GM08714 (cell line): ENCODE data around the gene WBP11.

Experiments
- H3K4me3 ChIP-seq: fragments of 200-500 bp; sonication (Bioruptor generic); 2 replicates; pipeline ENCODE4 v1.5.1; 2014; ENCODE audit warnings: mild to moderate bottlenecking, low read length, inconsistent platforms
- ZNF274 ChIP-seq: IDR thresholded peaks from 2 replicates; pipeline ENCODE4 v1.6.1; 2012; ENCODE audit warnings: mild to moderate bottlenecking, low read depth, low read length

WBP11 gene

DNA sequence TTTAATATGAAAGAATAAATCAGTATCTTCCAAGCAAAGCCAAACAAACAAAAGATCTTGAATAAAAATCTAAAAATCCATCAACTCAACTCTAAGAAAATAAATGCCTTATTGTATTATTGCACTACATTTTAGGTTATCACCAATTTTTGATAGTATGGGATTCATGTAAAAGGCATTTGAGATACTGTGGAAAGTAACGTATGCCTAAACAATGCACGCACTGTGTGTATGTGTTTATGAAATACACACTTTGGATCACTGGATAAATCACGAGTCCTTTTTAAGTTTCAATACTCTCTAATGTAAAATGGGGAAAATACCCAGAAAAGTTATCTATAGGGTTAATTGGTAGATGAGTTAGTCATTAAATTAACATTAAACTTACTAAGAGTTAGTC is 17.7 kb downstream of the WBP11 start:
- TF ChIP-seq ZNF274: no peak
- no peak overlapping the region for H3K4me3 ChIP-seq

DNA sequence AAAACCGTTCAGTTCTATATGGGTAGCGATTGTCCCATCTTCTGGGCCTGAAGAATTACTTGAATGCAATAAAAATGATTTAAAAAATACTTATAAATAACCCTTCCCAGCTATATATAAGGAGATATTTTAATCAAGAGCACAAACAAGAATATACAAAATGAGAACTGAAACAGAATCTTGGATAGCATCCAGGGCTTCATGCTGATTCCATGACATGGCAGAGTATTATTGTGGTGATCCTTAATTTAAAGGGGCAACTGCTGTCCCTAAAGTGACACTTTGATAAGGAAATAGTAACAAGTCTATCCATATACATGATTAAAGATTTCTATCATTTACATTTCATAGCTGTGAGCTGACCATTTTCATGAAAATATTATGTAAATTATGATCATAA is 18.8 kb downstream of the WBP11 start:
- TF ChIP-seq ZNF274: no peak
- no peak overlapping the region for H3K4me3 ChIP-seq

DNA sequence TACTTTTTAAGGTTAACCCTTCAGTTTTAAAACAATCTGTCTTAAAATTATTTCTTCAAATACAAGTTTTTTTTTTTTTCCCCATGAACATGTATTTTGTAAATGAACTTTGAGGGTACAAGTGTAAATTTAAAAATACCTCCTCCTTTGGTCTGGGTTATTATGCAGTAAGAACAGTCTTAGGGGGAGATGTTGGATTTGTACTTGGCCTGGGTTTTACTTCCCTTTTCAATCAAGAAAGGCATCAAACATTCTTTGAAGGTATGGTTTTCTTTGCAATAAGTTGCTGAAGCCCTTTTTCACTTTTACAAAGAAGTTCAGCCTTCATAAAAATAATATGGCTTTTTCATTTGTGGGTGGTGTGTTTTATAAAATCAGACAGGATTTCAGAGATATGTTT is 20.5 kb downstream of the WBP11 start:
- H3K4me3 ChIP-seq: no peak overlapping the region
- TF ChIP-seq ZNF274: no peak

DNA sequence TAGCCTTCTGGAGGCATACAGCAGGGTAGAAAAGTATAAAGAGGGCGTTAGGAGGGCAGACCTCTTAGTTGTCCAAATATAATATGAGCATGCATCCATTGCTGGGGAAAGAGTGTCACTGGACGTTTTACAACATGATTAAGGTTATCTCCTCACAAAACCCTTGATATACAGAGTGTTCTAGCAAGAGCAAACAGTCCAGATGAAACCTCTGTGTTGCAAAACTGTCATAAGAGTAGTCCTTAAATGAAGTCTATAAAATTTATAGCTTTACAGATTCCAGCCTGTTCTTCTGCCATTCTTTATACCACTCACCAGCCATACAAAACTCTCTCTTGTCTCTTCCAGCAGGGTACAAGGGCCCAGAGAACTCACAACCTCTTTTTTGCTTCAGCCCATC is 21.7 kb downstream of the WBP11 start:
- no peak for TF ChIP-seq ZNF274
- H3K4me3 ChIP-seq: no peak overlapping the region

DNA sequence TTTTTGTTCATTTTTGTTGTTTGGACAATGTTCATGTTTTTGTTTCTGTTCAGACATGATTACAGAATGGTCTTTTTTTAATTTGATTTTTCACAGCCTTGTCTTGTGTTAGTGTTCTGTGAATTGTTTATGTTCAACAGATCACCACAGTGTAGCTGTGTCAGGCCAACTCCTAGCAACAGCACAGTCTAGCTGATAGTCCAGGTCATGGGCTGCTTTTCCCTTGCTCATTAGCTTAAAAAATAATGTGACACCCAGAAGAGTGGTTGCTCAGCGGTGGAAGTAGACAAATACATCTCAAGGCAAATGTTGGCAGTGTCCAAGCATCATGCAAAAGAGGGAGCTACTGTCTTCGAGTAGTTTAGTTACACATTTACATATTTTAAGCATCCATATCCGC is 22.4 kb downstream of the WBP11 start:
- no peak for TF ChIP-seq ZNF274
- no peak overlapping the region for H3K4me3 ChIP-seq

DNA sequence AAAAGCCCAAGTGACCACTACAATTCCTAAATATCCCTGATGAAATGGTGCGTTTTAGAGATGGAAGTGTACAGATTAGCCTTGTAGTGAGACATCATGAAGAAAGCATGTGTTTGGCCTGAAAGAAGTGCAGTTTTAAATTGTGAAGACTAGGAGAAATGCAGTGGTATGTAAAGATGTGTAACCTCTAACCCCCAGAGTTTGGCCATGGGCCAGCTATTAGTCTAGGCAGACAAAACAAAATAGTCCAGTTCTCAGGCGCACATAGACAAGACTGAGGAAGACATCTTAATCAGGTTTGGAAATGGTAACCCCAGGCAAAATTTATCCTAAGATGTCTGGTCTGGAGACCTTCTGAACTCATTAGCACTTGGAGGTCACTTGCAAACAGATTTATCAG is 23.4 kb downstream of the WBP11 start:
- no peak for TF ChIP-seq ZNF274
- H3K4me3 ChIP-seq: no peak overlapping the region

DNA sequence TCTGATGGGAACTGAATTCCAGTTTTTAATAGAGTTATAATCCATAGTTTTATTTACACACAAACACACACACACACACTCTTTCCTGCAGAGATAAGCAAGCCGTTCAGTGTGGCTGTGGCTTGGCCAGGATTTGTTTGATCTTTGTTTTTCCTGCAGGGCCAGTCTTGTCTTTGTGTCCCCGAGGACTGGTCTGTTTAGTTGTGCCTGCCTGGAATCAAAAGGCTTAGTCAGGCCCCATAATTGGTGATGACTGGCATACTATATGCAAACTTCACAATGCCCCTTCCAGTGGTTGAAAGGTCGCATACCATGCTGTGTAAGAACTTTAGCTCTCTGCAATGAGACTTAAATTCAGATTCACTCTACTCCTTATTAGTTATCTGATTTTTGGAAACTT is 26.0 kb downstream of the WBP11 start:
- H3K4me3 ChIP-seq: no peak overlapping the region
- TF ChIP-seq ZNF274: no peak

DNA sequence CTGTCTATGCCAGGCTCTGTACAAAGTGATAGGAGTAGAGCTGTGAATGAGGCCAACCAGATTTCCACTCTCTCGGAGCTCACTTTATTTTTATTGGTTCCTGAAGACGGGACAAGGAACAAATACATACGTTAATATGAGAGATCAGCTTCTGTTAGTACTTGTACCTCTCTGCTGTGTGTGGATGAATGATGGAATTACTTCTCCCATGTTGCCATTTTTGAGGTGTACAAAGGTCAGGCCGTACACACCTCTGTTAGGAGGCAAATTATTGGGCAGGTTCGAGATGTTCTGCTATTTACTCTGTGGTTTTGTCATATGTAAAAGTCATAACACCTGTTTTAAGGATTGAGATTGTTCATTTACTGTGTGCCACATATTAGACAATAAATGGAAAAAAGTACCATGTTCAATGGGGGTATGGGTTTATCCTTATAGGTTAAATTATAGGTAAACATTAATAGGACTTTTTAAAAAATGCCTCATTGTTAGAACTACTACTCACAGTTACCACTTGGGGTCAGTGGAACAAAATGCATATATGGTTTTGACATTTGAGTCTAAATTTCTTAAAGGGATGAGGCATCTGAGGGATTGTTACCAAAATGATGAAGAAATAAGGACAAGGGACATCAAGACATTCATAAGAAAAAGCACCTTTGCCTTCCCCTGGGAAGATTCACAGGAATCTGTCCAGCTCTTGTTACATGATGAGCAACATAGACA is 26.9 kb downstream of the WBP11 start:
- no peak for TF ChIP-seq ZNF274
- no peak overlapping the region for H3K4me3 ChIP-seq

DNA sequence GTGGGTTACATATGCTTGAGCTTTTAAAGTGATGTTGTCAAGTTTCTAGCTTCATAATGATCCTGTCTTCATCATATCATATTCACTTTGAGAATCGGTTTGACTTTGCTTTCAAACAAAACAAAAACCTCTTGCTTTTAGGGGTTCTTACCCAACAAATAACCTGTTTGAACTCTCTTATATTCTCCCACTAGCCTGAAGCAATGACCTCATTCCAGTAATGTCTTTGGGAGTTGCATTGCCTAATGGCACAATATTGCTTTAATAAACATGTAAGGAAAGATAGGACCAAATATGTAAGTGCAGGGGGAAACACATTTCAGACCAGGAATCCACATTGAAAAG is 27.7 kb downstream of the WBP11 start:
- H3K4me3 ChIP-seq: no peak overlapping the region; the same call in 1 of the 2 replicates
- no peak for TF ChIP-seq ZNF274

DNA sequence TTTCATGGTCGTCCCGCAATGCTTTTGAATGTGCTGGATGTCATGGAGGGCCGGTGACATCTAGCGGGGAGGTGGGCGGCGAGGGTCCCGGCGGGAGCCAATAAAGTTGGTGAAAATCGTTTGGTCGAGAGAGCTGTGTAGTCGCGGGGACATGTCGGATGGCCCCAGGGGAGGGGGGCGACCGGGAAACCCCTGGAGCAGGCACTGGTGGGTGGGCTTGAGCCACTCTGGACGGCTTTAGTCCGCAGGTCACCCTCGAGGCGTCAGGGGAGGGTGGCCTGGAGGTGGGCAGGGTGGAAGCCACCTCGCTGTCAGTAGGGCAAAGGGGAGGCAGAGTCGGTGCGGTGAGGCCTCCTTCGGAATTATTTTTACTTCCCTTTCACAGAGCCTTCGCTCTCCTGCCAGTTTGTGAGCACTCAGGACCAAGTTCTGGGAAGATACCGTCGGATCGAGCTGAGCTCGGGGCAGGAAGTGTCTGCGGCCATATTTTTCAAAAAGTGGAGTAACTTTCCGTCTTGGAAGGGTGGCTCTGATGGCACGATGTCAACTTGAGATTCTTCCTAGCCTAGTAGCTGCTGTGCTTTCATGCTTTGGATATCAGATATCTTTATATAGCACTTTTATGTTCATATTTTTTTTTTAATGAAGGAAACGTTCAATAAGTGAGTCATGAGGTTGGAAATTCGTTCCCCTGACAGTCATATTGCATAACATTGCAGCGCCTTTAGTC is 28.2 kb downstream of the WBP11 start:
- TF ChIP-seq ZNF274: no peak
- H3K4me3 ChIP-seq: peak overlapping the region; percentile 69

DNA sequence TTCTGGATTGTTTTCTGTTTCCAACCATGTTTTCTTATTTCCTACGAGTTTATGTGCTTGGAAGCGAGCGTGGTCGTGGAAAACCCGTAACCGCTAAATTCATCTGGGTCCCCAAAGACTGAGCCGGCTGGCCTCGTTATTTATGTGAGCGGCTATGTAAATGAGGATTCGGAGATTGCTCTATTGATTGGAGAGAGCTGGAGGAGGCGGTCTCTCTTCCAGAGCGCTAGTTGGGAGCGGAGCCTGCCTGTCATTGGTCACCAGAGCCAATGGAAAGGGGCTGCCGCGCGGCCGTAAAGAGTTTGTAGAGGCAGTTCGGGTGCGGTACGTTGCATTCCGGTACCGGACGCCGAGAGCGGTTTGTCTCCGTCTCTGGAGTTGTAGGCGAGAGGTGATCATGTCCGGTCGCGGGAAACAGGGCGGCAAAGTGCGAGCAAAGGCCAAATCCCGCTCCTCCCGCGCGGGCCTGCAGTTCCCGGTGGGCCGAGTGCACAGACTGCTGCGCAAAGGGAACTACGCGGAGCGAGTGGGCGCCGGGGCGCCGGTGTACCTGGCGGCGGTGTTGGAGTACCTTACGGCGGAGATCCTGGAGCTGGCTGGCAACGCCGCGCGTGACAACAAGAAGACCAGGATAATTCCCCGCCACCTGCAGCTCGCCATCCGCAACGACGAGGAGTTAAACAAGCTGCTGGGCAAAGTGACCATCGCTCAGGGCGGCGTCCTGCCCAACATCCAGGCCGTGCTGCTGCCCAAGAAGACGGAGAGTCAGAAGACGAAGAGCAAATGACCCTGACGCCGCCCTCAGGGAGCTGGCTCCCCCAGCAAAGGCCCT is 29.0 kb downstream of the WBP11 start:
- H3K4me3 ChIP-seq: peak overlapping the region; percentile 69
- TF ChIP-seq ZNF274: no peak

DNA sequence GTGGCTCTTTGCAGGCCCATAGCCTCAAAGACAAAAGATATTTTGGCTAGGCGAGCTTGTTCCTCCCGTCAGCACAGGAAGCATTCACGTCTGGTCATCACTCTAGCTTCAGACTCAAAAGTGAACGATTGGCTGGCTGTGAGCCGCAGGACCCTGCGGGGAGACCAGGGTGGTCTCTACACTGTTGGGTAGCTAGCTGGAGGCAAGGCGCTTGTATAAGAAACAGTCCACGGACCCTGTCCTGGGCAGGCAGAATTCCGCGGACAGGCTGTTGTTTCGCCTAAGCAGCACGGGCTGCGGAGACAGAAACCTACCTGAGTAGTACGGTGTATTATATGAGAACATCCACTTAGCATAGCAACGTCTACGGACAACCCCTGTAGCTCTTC is 29.6 kb downstream of the WBP11 start:
- no peak for TF ChIP-seq ZNF274
- peak overlapping the region; percentile 69 for H3K4me3 ChIP-seq

DNA sequence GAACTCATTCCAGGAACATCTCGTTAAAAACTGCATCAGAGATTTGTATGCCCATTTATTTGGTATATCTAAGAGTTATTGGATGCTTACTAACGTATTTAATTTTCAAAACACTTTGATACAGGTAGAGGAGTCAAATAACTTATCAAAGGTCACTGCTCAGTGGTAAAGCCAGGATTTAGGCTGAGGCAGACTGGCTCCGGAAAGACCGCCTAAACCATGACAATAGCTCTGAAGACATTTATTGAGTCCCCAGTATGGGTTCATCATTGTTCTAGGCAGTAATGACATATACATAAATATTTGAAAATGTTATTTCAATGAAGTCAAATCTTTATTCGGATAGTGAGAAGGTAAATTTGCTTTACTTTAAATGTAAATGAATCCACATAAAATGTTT is 30.3 kb downstream of the WBP11 start:
- TF ChIP-seq ZNF274: no peak
- no peak overlapping the region for H3K4me3 ChIP-seq

DNA sequence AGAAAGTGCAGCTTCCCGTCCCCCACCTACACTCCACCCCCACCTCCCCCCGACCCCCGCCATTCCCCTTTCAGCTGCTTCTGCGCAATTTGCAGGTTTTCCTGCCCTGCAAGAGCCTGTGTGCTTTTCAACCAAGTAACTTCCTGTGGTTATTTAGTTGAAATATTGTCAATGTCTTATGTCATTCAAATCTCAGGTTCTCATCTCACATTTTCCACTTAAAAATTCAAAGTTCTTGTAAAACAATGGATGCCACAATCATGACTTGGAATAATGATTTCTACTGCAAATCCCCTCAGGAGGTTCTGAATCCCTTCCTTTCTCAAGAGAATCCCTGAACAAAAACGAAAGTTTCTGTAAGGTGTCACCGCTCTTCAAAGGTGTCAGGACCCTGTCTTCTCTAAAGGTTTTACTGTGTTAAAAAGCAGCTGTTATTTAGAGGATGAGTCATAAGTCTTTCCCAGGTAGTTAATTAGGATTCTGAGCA is 31.6 kb downstream of the WBP11 start:
- no peak for TF ChIP-seq ZNF274
- no peak overlapping the region for H3K4me3 ChIP-seq
